GM21737 (cell line): Measurements from ENCODE around the gene GOLPH3L.
"Not testable (repeated sequence)": the region's sequence is repeated elsewhere in the genome, so short reads cannot be mapped to it uniquely, and the experiment has no call there.

Source experiments
- ATAC-seq: cut with Tn5 transposase; IDR thresholded peaks from one replicate; pipeline ENCODE4 v1.9.1; 2021; ENCODE audit warnings: mild to moderate bottlenecking, moderate library complexity; ENCODE audit not compliant: unreplicated experiment

Gene GOLPH3L

DNA sequence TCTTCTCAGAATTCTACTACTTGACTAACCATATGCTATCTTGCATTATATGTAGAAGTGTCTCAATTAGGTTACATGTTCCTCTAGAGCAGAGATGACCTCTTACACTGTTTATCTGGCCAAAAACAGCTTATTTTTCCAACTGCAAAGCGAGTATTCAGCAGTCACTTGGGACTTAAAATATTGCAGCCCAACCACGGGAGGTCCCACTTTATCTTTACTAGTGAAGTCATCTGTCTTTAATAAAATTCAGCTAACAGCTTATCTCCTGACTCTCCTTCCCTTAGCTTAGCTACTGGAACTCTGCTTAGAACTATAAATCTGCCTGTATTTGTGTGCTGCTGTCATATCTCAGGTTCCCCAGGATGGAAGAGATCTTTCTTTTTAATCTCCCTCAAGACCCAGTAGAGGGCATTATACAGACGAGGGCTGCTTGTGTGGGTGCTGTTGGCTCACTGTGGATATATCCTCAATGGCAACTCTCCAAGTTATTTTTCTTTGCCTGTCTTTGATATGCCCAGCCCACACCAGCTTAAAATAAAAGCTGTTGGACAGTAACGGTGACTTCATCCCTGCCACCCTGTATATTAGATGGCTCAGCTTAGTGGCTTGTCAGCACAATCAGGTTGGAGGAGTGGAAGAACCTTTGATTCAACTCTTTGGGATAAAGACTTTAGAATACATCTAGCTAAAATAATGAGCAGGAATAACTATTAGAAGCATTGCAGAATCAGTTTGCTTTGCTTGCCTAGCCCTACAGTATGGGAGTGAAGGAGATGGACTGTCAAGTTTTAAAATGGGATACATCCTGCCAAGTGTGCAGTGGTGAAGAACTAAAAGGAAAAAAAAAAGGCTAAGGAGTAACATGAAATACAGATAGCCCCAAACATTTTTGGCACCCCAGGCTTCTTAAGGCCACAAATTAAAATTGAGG is 77.1 kb downstream of the GOLPH3L start:
- no peak for ATAC-seq

DNA sequence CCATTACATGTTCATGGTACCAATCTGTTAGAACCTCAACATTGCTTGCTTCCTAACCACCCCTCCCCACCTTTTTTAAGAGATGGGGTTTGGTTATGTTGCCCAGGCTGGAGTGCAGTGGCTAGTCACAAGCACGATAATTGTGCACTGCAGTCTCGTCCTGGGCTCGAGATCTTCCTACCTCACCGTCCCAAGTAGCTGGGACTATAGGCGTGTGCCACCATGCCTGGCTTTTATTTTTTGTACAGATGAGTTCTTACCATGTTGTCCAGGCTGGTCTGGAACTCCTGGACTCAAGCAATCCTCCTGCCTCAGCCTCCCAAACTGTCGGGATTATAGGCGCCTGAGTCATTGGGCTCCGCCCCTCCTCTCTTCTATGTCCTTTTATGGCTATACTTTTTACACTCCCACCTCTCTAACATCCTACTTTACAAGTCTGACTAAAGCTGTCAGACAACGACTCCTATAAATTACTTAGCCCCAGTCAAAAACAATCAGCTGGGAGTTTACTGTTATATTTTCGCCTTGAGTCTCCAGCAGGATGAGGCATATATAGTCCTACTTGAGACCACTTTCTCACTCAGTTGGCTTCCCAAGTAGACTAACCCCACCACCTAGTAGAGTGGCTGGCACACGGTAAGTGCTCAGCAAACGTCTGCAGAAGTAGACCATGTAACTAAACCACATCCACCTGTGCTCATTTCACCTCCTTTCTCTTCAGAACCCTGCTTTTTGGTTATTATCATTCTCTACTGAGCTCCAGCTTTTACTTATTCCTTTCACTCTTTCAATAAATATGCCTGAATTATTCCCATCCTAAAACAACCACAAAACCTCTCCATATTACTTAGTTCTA is 81.4 kb downstream of the GOLPH3L start:
- no peak for ATAC-seq

DNA sequence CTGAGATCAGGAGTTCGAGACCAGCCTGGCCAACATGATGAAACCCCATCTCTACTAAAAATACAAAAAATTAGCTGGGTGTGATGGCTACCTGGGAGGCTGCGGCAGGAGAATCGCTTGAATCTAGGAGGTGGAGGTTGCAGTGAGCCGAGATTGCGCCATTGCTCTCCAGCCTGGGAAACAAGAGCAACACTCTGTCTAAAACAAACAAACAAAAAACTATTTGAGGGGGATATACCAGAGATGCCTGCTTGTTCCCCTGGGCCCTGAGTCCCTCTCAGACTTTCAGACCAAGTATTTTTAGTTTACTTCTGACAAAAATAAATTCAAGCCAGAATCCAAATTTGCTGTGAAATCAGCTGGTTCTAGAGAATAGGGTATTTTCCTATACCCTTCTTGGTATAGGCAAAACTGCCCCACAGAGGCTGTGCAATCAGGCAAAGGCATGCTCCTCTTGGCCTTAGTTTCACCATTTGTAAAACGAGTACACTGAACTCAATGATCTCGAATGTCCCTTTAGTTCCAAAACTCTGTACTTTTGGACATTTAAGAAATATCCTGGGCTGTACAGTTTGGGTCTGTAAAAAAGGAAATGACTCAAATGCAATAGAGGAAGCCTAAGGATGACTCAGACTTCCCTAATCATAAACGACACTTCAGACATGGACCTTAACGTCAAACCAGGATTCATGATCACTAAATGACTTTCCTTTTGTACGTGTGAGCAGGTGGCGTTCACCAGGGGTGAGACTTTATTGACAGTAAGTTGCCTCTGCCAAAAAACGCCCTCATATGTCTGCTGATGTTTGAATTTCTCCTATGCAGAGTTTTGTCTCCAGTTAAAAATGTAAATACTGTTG is 83.7 kb downstream of the GOLPH3L start:
- ATAC-seq: no peak

DNA sequence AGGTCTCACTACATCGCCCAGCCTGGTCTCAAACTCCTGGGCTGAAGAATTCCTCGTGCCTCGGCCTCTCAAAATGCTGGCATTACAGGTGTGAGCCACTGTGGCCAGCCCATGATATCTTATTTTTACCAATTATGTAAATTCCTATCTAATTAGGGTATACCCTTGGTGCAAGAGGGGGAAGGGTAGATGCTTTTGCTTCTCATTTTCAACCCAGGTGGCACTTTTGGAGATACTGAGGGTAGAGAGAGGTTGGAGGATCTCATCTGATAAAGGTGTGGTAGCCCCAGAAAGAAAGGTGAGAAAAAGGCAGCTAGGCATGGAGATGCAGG is 85.0 kb downstream of the GOLPH3L start:
- ATAC-seq: no peak

DNA sequence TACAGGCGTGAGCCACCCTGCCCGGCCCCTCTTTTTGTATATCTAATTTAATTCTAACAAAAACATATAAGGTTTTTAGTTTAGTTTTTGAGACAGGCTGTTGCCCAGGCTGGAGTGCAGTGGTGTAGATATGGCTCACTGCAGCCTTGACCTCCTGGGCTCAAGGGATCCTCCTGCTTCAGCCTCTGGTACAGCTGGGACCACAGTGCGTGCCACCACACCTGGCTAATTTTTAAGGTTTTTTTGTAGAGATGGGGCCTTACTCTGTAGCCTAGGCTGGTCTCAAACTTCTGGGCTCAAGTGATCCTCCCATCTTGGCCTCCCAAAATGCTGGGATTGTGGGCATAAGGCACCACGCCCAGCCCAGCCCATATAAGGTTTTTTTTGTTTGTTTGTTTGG is 86.4 kb downstream of the GOLPH3L start:
- ATAC-seq: no peak

DNA sequence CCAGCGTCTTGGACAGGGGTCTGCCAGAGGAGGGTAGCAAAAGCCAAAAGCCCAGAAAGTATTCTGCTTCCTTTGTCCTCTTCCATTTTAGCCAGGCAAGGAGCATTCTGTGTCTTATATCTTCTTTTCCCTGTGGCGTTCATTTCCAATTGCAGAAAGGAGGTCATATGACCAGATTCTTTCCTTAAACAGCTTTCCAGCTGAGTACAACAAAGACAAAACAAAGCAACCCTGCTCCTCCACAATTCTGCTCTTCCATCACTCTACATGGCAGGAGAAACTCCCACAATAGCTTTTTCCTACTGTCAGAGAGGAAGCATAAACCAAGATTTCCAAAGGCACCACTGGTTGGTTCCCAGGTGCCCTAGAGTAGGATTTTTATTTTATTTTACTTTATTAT is 87.2 kb downstream of the GOLPH3L start:
- ATAC-seq: no peak

DNA sequence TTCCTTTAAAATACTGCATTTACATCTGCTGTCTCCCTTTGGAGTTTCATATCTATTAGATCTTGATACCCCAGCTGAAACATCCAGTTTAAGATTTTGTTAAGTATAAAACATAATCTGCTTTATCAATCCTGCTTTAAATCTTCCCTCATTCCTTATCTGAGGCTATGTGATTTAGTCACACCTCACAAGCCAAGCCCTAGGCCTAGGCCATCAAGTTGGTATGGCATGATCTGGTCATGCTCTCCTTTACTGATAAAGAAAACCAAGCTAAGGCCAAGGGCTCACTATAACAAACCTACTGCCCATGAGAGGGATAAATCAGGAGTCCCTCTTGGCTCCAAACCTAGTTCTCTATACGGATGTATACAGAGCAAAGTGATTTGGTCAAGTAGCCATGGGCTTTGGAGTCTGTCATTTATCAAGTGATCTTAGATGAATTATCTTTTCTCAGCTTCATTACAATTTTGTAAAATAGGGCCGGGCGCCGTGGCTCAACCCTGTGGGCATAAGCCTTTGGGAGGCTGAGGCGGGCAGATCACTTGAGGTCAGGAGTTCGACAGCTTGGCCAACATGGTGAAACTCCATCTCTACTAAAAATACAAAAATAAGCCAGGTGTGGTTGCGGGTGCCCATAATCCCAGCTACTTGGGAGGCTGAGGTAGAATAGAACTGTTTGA is 90.4 kb downstream of the GOLPH3L start:
- ATAC-seq: no peak

DNA sequence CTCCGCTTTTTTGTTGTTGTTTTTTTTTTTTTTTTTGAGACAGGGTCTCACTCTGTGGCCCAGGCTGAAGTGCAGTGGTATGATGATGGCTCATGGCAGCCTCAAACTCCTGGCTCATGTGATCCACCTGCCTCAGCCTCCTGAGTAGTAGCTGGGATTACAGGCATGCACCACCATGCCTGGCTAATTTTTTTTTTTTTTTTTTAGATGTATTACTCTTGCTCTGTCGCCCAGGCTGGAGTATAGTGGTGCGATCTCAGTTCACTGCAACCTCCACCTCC is 91.6 kb downstream of the GOLPH3L start:
- not testable (repeated sequence) for ATAC-seq

DNA sequence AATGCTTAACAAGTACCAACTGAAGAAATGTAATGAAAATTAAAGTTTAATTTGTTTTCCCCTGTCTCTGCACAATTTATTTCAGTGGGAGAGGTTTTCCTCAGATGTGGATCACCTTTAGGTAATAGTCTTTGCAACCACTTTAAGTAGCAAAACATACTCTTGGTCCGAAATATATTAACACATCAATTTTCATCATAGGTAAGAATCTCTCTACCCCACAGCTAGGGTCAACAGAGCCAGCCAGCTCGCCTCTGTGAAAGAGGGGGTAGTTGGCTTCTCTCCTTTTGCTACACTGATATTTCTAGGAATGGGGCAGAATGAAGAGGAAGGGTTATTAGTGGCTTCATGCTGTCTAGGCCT is 92.7 kb downstream of the GOLPH3L start:
- no peak for ATAC-seq

DNA sequence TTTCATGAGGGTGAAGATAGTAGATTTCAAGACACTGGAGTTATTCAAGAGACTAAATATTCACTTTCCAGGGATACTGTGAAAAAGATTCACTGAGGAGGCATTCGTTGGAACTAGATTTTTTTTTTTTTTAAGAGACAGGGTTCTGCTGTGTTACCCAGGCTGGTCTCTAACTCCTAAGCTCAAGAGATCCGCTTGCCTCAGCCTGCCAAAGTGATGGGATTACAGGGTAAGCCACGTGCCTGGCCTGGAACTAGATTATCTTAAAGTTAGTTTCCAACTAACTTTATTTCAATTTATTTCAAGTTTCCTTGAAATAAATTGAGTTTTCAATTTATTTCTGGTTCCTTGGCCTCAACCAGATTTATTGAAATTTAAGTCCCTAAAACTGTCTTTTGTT is 93.2 kb downstream of the GOLPH3L start:
- ATAC-seq: no peak

DNA sequence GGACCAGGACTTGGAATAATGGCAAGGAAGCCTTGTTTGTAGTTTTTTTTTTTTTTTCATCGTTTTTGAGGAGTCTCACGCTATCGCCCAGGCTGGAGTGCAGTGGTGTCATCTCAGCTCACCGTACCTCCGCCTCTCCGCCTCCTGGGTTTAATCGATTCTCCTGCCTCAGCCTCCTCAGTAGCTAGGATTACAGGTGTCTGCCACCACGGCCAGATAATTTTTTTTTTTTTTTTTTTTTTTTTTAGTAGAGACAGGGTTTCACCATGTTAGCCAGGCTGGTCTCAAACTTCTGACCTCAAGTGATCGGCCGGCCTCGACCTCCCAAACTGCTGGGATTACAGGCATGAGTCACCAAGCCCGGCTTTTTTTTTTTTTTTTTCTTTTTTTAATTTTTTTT is 94.6 kb downstream of the GOLPH3L start:
- ATAC-seq: not testable (repeated sequence)

DNA sequence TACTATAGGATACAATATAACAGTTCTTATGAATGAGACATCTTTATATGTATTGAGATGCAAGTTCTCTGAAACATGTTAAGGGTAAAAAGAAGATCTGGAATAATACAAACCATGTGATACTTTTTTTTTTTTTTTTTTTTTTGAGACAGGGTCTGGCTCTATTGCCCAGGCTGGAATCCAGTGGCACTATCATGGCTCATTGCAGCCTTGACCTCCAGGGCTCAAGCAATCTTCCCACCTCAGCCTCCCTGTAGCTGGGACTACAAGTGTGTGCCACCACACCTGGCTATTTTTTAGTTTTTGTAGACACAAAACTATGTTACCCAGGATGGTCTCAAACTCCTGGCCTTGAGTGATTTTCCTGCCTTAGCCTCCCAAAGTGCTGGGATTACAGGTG is 95.4 kb downstream of the GOLPH3L start:
- no peak for ATAC-seq

DNA sequence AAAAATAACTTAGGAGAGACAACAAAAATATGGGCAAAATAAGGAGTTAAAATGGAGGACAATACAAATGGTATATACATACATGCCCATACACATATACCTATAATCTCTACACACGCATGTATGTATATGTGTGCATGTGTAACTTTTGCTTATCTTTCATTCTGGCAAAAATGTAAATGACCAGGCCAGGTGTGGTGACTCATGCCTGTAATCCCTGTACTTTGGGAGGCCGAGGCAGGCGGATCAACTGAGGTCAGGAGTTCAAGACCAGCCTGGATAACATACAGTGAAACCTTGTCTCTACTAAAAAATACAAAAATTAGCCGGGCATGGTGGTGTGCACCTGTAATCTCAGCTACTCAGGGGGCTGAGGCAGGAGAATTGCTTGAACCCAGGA is 98.6 kb downstream of the GOLPH3L start:
- ATAC-seq: not testable (repeated sequence)

DNA sequence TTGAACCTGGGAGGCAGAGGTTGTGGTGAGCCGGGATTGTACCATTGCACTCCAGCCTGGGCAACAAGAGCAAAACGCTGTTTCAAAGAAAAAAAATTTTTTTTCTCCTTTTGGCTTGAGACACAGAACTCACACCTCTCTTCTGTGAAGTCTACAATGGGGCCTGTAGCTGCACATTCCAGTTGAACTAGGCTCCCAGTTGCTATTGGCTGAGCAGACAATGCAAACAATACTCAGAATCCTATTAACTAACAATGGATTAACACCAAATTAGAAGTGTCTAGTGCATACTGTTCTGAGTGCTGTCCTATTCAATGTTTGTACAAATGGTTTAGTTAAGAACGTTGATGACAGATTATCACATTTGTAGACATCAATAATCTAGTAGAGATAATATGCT is 100.0 kb downstream of the GOLPH3L start:
- ATAC-seq: no peak
